GM19351 (cell line): ENCODE data around the gene CAMTA1.

Source experiments
- ATAC-seq: cut with Tn5 transposase; IDR thresholded peaks from one replicate; pipeline ENCODE4 v1.9.1; 2021; ENCODE audit warnings: mild to moderate bottlenecking, moderate library complexity; ENCODE audit not compliant: unreplicated experiment

The CAMTA1 gene

GRCh38 chr1:7346070-7346596, 560.9 kb downstream of the CAMTA1 start:
- no peak for ATAC-seq

GRCh38 chr1:7346600-7347570, 561.6 kb downstream of the CAMTA1 start:
- ATAC-seq, result no peak

- ATAC-seq, result no peak
These were observed 562.8 kb downstream of the CAMTA1 start for GRCh38 chr1:7348073-7348472.

GRCh38 chr1:7348580-7348979, 563.3 kb downstream of the CAMTA1 start:
- no peak for ATAC-seq

- ATAC-seq, result no peak
These were observed 565.5 kb downstream of the CAMTA1 start for GRCh38 chr1:7350804-7351203.

- ATAC-seq, result no peak
These were observed 566.4 kb downstream of the CAMTA1 start for GRCh38 chr1:7351649-7352048.

- ATAC-seq, result no peak
These were observed 567.1 kb downstream of the CAMTA1 start for GRCh38 chr1:7352364-7352763.

GRCh38 chr1:7352974-7353373, 567.7 kb downstream of the CAMTA1 start:
- no peak for ATAC-seq

GRCh38 chr1:7355646-7356045, 570.4 kb downstream of the CAMTA1 start:
- no peak for ATAC-seq

- ATAC-seq, result no peak
These were observed 570.8 kb downstream of the CAMTA1 start for GRCh38 chr1:7356079-7356478.

- ATAC-seq, result no peak
These were observed 573.2 kb downstream of the CAMTA1 start for GRCh38 chr1:7358425-7358824.

GRCh38 chr1:7360526-7360925, 575.3 kb downstream of the CAMTA1 start:
- ATAC-seq, result no peak

GRCh38 chr1:7362947-7363346, 577.7 kb downstream of the CAMTA1 start:
- no peak for ATAC-seq

GRCh38 chr1:7363450-7363849, 578.2 kb downstream of the CAMTA1 start:
- ATAC-seq, result no peak

- ATAC-seq, result no peak
These were observed 580.5 kb downstream of the CAMTA1 start for GRCh38 chr1:7365706-7366105.

- ATAC-seq, result no peak
These were observed 581.2 kb downstream of the CAMTA1 start for GRCh38 chr1:7366286-7366954.

- no peak for ATAC-seq
These were observed 581.9 kb downstream of the CAMTA1 start for GRCh38 chr1:7366955-7367665.

- no peak for ATAC-seq
These were observed 584.6 kb downstream of the CAMTA1 start for GRCh38 chr1:7369866-7370265.

GRCh38 chr1:7371926-7372325, 586.7 kb downstream of the CAMTA1 start:
- no peak for ATAC-seq

GRCh38 chr1:7372477-7373120, 587.3 kb downstream of the CAMTA1 start:
- no peak for ATAC-seq

GRCh38 chr1:7373251-7373650, 588.0 kb downstream of the CAMTA1 start:
- ATAC-seq, result no peak
